EL (cell line): ENCODE measurements around the gene SEMA5B.

Experiments used
- DNase-seq: peaks from one replicate; pipeline ENCODE4 v3.0.0-alpha.2; 2016

SEMA5B gene, protein sequence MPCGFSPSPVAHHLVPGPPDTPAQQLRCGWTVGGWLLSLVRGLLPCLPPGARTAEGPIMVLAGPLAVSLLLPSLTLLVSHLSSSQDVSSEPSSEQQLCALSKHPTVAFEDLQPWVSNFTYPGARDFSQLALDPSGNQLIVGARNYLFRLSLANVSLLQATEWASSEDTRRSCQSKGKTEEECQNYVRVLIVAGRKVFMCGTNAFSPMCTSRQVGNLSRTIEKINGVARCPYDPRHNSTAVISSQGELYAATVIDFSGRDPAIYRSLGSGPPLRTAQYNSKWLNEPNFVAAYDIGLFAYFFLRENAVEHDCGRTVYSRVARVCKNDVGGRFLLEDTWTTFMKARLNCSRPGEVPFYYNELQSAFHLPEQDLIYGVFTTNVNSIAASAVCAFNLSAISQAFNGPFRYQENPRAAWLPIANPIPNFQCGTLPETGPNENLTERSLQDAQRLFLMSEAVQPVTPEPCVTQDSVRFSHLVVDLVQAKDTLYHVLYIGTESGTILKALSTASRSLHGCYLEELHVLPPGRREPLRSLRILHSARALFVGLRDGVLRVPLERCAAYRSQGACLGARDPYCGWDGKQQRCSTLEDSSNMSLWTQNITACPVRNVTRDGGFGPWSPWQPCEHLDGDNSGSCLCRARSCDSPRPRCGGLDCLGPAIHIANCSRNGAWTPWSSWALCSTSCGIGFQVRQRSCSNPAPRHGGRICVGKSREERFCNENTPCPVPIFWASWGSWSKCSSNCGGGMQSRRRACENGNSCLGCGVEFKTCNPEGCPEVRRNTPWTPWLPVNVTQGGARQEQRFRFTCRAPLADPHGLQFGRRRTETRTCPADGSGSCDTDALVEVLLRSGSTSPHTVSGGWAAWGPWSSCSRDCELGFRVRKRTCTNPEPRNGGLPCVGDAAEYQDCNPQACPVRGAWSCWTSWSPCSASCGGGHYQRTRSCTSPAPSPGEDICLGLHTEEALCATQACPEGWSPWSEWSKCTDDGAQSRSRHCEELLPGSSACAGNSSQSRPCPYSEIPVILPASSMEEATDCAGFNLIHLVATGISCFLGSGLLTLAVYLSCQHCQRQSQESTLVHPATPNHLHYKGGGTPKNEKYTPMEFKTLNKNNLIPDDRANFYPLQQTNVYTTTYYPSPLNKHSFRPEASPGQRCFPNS

GRCh38 chr3:123027292-123028232 is at the start of gene SEMA5B:
TSS of gene SEMA5B (minus strand) at chr3:123027763. CDS start at chr3:122961263, 66,500 bp downstream.
- peak; percentile 24 for DNase-seq

GRCh38 chr3:123076496-123077418 is 49.2 kb upstream of the SEMA5B start:
- no peak for DNase-seq

DNA sequence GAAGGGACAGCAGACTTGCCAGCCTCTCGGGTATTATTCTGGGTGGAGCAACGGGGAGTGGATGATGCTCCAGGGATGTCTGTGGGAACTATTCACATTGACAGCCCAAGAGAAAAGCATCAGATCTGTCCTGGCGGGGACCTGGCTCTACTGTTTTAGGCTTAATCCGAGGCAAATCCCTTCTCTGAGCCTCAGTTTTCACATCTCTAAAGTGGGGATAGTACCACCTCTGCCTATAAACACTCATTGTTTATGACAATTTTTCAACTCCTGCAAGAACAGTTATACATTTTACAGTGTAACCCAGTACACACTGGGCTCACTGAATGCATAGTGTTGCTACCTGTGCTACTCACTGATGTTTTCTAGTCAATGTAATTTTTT is 48.5 kb upstream of the SEMA5B start:
- DNase-seq = no peak

DNA sequence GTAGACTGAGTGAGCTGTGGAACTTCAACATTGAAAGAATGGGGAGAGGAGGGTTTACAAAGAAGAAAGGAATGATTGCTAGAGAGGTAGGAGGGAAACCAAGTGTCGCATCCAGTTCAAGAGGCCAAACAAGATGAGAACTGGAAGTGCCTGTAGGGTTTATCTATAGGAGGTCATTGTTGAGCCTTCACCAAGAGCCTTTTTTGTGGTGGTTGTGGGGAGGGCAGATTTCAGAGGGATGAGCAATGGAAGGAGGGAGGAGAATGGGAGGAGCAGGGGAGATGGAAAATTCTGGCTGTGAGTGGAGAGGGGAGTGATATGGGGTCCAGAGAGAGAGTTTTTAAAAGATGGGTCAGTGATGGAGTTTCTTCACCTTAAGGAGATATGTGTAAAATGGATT is 47.8 kb upstream of the SEMA5B start:
- DNase-seq = peak; percentile 23

- DNase-seq = no peak
Measured at GRCh38 chr3:123072564-123072963, 45.0 kb upstream of the SEMA5B start.

DNA sequence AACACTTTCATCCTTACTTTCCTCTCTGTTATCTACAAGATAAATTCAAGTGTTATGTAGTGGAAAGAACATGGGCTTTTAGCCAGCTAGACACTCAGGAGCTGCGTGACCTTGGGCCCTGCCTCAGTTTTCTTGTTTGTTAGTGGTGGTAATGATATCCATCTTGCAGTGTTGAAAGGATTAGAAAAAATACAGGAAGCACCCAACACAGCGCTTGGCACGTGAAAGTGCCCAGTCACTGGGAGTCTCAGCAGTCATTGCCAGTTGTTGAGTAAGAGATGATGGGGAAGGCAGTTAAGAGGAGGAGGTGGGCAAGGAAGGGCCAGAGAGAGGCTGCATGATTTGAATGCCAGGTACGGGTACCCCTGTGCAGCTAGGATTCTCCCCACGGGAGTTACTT is 44.6 kb upstream of the SEMA5B start:
- DNase-seq = no peak

DNA sequence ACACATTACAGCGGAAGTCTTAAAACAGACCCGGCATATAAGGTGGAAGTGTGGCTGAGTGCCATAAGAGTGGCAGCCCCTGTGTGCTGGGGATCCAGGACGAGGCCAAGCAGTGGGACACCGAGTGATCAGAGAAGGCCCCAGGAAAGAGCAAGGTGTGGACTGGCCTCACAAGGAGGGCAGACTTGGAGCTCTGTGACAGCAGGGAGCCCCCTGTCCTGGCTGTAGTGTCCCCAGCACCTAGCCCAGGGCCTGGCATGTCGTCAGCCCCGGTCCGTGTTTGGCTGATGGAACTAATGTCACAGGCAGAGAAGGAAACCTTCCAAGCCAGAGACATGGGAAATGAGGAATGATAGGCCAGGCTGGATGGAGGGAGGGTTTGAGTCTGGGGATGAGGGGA is 44.0 kb upstream of the SEMA5B start:
- no peak for DNase-seq

- DNase-seq = no peak
Measured at GRCh38 chr3:123071146-123071545, 43.6 kb upstream of the SEMA5B start.

DNA sequence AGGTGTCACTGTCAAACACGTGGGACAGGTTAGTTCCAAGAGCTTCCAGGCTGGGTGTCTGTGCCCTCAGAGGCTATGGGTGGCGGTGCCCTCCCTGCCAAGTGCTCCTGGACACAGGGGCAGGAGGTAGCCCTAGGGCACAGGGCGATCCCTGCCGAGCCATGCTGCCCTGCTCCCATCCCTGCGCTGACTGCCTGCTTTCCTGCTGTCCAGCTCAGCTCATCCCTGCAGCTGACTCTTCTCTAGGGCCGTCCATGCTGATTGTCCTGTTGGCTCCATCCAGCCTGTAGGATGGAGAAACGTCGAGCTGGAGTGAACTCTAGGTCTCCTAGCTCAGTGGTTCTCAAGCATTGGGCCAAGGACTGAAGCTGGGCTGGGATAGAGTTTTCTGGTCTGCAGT is 42.9 kb upstream of the SEMA5B start:
- no peak for DNase-seq

GRCh38 chr3:123068601-123069381 is 41.2 kb upstream of the SEMA5B start:
- DNase-seq = no peak

GRCh38 chr3:123067689-123068600 is 40.4 kb upstream of the SEMA5B start:
- DNase-seq = peak; percentile 47

DNA sequence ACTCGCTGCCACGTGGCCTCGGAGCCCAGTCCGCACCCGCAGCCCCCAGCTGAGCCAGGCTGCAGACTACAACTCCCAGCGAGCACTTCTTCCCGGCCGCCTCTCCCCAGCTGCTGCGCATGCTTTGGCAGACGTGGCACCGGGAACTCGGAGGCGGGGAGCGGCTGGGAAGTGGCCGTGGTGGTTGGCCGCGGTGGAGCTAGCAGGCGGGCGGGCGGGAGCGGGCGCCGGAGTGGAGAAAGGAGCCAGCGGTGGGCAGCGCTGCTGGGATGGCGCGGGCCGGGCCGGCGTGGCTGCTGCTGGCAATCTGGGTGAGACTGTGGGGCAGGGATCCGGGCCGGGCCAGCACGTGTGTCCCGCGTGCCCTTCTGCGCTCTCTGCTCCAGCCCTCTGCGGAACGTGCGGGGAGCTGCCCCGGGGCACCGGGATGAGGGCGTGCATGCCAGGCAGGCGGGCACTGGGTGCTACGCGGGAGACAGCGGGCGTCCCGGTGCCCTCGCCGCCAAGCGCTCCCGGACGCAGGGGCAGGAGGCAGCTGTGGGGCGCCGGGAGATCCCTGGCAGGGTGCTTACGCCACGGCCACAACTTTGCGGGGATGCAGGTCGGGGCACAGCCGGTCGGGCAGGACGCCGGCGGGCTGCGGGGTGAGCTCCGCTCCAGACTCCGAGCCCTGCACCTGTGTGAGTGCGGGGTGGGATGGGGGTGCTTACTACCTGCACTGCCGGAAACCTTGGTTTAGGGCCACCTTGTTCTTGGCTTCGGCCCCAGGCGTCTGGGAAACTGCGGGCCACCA is 39.5 kb upstream of the SEMA5B start, which contains the start of gene PDIA5:
Gene PDIA5, plus strand, starts transcription at position 130 of the 793 bp plus-strand sequence. Its CDS starts 140 bp downstream, at position 270.
- DNase-seq = peak; percentile 92

DNA sequence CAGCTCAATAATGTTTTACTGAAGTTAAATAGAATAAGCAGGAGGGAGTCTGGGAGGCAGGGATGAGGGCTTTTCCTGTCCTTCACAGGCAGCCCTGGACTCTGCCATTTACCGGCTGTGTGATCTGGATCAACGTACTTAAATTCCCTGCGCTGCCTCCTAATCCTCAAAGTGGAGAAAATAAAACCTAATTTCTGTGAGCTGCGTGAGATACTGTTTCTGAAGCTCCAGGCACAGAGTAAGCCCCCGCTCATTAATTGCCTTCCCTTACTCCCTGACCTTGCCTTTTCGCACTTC is 39.0 kb upstream of the SEMA5B start:
- no peak for DNase-seq

DNA sequence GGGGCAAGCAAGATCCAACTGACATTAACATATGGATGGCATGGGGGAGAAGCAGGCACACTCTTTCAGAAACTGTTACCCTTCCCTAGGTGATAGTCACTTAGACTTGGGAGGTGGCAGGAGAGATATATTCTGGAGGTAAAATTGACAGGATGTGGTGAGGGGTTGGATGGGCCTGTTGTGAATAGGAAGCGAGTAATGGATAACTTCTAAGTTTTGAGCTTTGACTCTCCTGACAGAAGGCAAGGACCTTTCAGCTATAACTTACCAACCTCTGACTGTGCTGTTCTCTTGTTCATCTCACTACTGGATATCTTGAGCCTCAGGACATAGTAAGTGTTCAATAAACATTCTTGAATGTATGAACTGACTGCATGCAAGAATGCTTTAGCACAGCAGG is 37.4 kb upstream of the SEMA5B start:
- no peak for DNase-seq

DNA sequence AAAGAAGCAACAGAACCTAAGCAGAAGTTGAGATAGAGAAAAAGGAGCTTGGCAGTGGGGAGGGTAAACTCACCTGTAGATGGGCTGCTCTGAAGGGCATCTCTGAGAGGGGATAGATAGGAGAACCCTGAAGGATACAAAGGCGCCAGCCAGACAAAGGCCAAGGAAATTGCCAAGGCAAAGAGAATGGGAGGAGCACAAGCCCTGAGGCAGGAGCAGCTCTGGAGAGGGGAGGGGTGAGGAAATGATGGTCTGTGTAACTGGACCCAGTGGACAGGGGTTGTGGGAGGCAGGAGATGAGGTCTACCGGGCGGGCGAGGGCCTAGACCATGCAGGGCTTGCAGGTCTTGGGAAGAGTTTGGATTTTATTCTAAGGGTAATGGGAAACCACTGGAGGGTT is 36.9 kb upstream of the SEMA5B start:
- no peak for DNase-seq

DNA sequence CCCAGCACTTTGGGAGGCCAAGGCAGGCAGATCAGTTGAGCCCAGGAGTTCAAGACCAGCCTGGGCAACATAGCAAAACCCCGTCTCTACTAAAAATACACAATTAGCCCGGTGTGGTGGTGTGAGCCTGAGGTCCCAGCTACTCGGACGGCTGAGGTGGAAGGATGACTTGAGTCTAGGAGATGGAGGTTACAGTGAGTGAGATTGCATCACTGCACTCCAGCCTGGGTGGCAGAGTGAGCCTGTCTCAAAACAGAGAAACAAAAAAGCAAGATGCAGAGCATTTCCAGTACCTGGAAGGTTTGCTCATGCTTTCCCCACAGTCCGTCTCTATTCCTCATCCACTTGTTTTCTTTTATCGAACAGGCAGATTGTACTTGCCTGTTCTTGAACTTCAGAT is 35.5 kb upstream of the SEMA5B start:
- DNase-seq = no peak

GRCh38 chr3:123061856-123062255 is 34.3 kb upstream of the SEMA5B start:
- DNase-seq = no peak

DNA sequence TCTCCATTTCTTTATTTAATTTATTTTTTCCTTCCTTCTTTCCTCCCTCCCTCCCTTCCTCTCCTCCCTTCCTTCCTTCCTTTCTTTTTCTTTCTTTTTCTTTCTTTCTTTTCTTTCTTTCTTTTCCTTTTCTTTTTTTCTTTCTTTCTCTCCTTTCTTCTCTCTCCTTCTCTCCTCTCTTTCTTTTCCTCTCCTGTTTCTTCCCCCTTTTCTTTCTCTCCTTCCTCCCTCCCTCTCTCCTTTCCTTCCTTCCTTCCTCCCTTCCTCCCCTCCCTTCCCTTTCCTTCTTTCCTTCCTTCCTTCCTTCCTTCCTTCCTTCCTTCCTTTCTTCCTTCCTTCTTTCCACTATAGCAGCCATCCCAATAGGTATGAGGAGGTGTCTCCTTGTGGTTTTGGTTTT is 32.5 kb upstream of the SEMA5B start:
- DNase-seq = no peak
